GM18909 (cell line): ENCODE results near the gene TMEM191C.
A peak's percentile ranks its signal among the peaks of the same experiment; 100 is the strongest.
"Not testable (repeated sequence)": the region's sequence is repeated elsewhere in the genome, so short reads cannot be mapped to it uniquely, and the experiment has no call there.

Experiments
- ATAC-seq: cut with Tn5 transposase; IDR thresholded peaks from one replicate; pipeline ENCODE4 v1.9.1; 2021; ENCODE audit warnings: mild to moderate bottlenecking; ENCODE audit not compliant: unreplicated experiment, poor library complexity

Gene TMEM191C

GRCh38 chr22:21445437-21446127, 21.6 kb upstream of the TMEM191C start:
- ATAC-seq, result no peak

DNA sequence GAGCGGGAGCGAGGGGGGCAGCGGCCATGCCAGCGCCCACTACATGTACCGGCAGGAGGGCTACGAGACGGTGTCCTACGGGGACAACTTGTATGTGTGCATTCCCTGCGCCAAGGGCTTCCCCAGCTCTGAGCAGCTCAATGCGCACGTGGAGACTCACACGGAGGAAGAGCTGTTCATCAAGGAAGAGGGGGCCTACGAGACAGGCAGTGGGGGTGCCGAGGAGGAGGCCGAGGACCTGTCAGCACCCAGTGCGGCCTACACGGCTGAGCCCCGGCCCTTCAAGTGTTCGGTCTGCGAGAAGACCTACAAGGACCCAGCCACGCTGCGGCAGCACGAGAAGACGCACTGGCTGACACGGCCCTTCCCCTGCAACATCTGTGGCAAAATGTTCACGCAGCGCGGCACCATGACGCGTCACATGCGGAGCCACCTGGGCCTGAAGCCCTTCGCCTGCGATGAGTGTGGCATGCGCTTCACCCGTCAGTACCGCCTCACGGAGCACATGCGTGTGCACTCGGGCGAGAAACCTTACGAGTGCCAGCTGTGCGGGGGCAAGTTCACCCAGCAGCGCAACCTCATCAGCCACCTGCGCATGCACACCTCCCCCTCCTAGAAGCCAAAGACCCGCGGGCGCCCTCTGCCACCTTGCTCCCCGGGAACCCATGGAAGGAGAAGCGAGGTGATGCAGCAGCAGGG, 20.9 kb upstream of the TMEM191C start:
- no peak for ATAC-seq

DNA sequence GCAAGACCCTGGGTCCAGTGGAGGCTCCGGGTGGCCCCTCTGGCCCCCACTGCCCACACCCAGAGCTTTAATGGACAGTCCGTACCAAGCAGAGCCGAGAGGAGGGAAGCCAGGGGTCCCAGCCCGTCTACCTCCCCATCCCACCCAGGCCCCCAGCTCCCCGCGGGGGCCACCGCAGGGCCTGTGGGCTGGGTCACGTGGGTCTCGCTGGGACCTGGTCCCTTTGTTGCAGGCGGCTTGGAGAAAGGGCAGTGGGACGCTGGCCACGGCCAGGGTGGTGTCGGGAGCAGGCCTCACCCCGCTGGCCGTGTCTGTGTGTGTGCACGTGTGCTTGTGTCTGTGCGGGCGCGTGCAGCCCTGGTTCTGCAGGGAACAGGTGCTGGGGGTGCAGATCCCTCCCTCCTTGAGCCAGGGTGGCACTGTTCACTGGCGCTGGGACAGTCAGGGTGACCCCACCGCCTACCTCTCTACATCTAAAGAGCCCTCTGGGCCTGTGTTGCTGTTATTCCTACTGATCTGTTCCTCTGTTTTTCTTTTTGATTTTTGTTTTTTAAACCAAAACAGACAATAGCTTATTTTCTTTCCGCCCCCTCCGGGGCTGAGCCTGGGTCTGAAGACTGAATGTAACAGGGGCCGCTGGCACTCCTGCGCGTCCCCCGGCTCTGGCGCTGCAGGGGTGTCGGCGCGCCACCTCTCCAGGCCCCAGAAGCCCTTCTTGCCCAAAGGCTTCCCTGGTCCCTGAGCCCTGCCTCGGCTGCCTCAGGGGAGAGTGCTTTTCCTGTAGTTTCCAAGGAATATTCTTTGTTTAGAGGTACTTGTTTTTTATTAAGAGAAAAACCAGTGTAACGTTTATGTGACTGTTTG, 20.1 kb upstream of the TMEM191C start:
- no peak for ATAC-seq

GRCh38 chr22:21447694-21448402, 19.3 kb upstream of the TMEM191C start:
- no peak for ATAC-seq

DNA sequence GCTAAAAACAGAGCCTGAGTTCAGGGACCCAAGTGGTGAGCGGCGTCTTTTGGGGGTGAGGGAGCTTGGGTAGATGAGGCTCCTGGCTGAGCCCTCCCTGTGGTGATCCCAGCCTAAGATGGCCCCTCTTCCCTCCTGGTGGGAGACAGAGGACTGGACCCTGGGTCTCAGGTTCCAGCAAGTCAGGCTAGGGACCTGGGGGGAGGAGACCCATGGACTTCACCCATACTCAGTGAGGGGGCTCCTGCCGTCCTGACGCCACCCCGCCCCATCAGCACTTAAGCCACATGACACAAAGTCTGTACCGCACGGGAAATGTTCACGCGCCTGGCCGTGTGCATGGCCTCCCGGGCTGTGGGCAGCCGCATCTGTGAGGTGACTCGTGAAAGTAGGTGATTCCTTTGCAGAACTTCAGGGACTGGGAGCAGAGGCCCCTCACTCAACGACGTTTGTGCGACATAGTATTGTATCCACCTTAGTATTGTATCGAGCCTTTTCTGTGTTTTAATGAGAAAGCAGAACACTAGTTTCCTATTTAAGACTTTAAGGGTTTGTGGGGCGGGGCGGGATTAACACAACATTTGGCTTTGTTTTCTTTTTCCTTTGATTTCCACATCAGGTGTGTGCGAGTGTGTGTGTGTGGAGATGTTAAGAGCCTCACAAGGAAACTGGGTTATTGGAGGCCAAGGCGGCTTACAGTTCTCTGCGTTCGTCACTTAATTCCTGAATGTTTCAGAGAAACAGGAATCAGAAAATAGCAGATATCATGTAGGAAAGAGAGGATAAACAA, 18.4 kb upstream of the TMEM191C start:
- ATAC-seq, result no peak

- no peak for ATAC-seq
Observed at GRCh38 chr22:21449531-21450319, 17.5 kb upstream of the TMEM191C start.

GRCh38 chr22:21450320-21450831, 16.8 kb upstream of the TMEM191C start:
- ATAC-seq, result no peak

DNA sequence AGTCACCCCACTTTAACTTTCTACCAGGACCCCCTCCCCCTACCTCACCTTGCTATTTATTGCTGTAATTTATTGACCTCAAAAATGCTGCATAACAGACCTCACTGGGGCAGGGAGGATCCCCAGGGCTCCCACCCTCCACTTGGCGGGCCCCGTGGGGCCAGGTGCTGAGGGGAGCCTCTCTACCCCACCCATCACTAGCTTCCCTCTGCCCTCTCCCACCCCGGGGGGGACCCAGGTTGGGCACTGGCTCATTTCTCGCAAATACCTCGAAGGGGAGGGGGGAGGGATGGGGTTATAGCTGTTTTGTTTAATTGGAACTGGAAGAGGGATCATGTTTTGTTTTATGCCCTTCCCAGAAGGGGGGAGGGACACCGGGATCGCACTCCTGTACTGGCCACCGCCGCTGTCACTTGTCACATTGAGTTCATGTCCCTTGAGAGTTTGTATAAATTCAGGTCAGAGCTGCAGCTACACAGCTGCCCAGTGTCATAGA, 16.3 kb upstream of the TMEM191C start:
- no peak for ATAC-seq

- ATAC-seq, result no peak
Observed at GRCh38 chr22:21451545-21452520, 15.4 kb upstream of the TMEM191C start.

DNA sequence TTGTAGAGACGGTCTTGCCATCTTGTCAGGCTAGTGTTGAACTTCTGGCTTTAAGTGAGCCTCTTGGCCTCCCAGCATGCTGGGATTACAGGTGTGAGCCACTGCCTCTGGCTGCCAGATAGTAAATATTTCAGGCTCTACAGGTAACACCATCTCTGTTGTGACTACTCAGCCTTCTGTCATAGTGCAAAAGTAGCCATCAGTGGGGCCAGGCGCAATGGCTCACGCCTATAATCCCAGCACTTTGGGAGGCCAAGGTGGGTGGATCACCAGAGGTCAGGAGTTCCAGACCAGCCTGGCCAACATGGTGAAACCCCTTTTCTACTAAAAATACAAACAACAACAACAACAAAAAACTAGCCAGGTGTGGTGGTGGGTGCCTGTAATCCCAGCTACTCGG, 14.5 kb upstream of the TMEM191C start:
- not testable (repeated sequence) for ATAC-seq

DNA sequence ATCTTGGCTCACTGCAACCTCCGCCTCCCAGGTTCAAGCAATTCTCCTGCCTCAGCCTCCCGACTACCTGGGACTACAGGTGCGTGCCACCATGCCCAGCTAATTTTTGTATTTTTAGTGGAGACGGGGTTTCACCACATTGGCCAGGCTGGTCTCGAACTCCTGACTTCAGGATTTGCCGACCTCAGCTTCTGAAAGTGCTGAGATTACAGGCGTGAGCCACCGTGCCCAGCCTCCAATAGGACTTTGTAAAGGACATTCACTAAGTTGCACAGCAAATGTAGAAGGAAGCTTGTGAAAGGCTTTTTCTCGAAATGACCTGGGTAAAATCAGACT, 12.2 kb upstream of the TMEM191C start:
- not testable (repeated sequence) for ATAC-seq

GRCh38 chr22:21455334-21456089, 11.7 kb upstream of the TMEM191C start:
- no peak for ATAC-seq

GRCh38 chr22:21457023-21457787, 10.0 kb upstream of the TMEM191C start:
- ATAC-seq, result no peak

- ATAC-seq, result not testable (repeated sequence)
Observed at GRCh38 chr22:21462672-21463071, 4.5 kb upstream of the TMEM191C start.

DNA sequence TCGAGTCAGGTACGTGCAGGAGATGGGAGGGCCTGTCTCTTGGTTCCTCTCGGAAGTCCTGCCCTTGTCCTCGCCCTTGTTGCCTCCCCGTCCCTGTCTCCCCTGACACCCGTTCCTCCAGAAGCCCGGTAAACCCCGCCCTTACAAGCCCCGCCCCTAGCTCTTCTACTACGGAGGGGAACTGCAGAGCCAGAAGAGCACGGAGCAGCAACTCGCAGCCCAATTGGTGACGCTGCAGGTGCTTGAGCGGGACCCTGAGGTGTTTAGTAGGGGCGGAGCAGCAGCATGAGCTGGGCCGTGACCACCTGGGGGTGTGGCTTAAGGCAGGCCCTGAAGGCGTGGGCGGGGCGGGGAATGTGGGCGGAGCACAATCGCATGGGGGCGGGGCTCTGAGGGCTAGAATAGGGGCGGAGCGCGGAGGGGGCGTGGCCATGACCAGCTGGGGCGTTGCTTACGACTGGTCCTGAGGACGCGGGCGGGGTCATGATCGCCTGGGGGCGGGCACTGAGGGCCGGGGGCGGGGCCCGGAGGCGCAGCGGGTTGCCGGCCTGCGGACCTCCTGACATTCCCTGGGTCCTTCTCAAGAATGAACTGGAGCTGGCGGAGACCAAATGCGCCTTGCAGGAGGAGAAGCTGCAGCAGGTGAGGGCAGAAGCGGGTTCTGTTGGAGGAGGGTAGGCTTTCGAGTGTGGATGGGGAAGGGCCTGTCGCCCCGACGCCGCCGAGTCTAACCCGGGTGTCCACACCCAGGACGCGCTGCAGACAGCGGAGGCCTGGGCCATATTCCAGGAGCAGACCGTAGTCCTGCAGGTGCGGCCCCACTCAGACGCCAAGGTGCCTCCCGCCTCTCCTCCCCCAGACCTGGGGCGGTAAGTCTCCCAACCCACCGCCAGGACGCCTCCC, 1.3 kb downstream of the TMEM191C start:
- ATAC-seq, result peak; percentile 90
